Endothelial cell of umbilical vein (primary cell): ENCODE measurements around the gene FAM131C. TPM values are rescaled to one million over a fixed set of nuclear protein-coding genes. Genes with fewer than 3 reads are reported as not detected.
A peak's percentile ranks its signal among the peaks of the same experiment; 100 is the strongest.

ENCODE experiments used
- BruUV-seq: library from RNA; stranded (reverse); fragments of 400-500 nt; replicated peaks from 2 replicates; lab custom pipeline; 2021; lab: Mats Ljungman, UMichigan
- CTCF ChIA-PET: fragments of 300-600, 350-600 bp; sonication (Branson Sonifier 250); formaldehyde crosslinking; loops from one replicate; lab custom pipeline; 2021; ENCODE audit warnings: antibody characterized with exemption, inconsistent platforms; lab: Charles Lee
- POLR2A ChIA-PET: fragments of 300-600, 350-600 bp; sonication (Branson Sonifier 250); formaldehyde crosslinking; loops from one replicate; lab custom pipeline; 2021; ENCODE audit warnings: antibody characterized with exemption, inconsistent platforms; lab: Charles Lee
- DNase-seq: peaks from one replicate; pipeline ENCODE4 v3.0.0-alpha.2; 2011; ENCODE audit warnings: low read depth, low spot score
- FAIRE-seq: peaks from 2 replicates; lab custom pipeline; 2011; peaks lifted over from hg19 to GRCh38; lab: Jason Lieb, UNC
- H2AFZ ChIP-seq: 2 replicates; pipeline ENCODE4 v1.6.0; 2012; ENCODE audit warnings: low read depth, low read length, control low read depth, inconsistent platforms
- H3K27ac ChIP-seq: 2 replicates; pipeline ENCODE4 v1.5.1; 2011; ENCODE audit warnings: low read depth, mild to moderate bottlenecking, control low read depth, low read length, moderate library complexity; ENCODE audit not compliant: insufficient read depth
- H3K27me3 ChIP-seq, 2 experiments: 2 replicates each; pipeline versions ENCODE4 v1.6.0 to v1.6.1; 2011; ENCODE audit warnings: low read length in 2 of 2, mixed read lengths in 1 of 2; ENCODE audit not compliant: control insufficient read depth in 2 of 2, insufficient read depth in 2 of 2
- H3K36me3 ChIP-seq, 2 experiments: 2 replicates in 1 of 2; 3 replicates in 1 of 2; pipeline ENCODE4 v1.5.1; 2011; ENCODE audit warnings: low read length in 2 of 2, mild to moderate bottlenecking in 1 of 2, moderate library complexity in 1 of 2; ENCODE audit not compliant: control insufficient read depth in 2 of 2, insufficient read depth in 2 of 2; ENCODE audit errors: extremely low read depth in 1 of 2
- H3K4me1 ChIP-seq: 3 replicates; pipeline ENCODE4 v1.5.1; 2011; ENCODE audit warnings: mild to moderate bottlenecking, low read length; ENCODE audit not compliant: control insufficient read depth, insufficient read depth; ENCODE audit errors: extremely low read depth
- H3K4me2 ChIP-seq: 2 replicates; pipeline ENCODE4 v1.6.1; 2011; ENCODE audit warnings: low read length, control low read depth, mixed read lengths; ENCODE audit not compliant: insufficient read depth
- H3K4me3 ChIP-seq, 3 experiments: fragments of 200-600 bp in 1 of 3; sonication (generic), shearing (Covaris generic) in 1 of 3; replicated peaks in 1 of 3; 2 replicates each; pipeline ENCODE4 v1.5.1; 2011 to 2016; ENCODE audit warnings: control low read depth in 3 of 3, low read length in 3 of 3, mild to moderate bottlenecking in 2 of 3, inconsistent platforms in 1 of 3, low read depth in 1 of 3, moderate library complexity in 1 of 3; ENCODE audit not compliant: insufficient read depth in 1 of 3
- H3K79me2 ChIP-seq: 2 replicates; pipeline ENCODE4 v1.6.0; 2012; ENCODE audit warnings: low read length, inconsistent platforms; ENCODE audit not compliant: control insufficient read depth, insufficient read depth
- H3K9ac ChIP-seq: replicated peaks from 2 replicates; pipeline ENCODE3; 2011; ENCODE audit warnings: low read length, control low read depth; ENCODE audit not compliant: insufficient read depth; ENCODE audit errors: extremely low read depth
- H3K9me1 ChIP-seq: replicated peaks from 3 replicates; pipeline ENCODE4 v1.6.0; 2011; ENCODE audit warnings: mild to moderate bottlenecking, low read length; ENCODE audit not compliant: control insufficient read depth, insufficient read depth; ENCODE audit errors: extremely low read depth
- H3K9me3 ChIP-seq: replicated peaks from 2 replicates; pipeline ENCODE4 v1.5.1; 2012; ENCODE audit warnings: low read length, inconsistent platforms; ENCODE audit not compliant: control insufficient read depth, insufficient read depth
- H4K20me1 ChIP-seq: replicated peaks from 2 replicates; pipeline ENCODE3; 2011; ENCODE audit warnings: mild to moderate bottlenecking, low read length; ENCODE audit not compliant: control insufficient read depth, insufficient read depth; ENCODE audit errors: extremely low read depth
- EZH2 ChIP-seq: IDR thresholded peaks from 2 replicates; pipeline ENCODE4 v1.6.1; 2012; ENCODE audit warnings: borderline replicate concordance, low read depth, mild to moderate bottlenecking, moderate library complexity, low read length, inconsistent platforms; ENCODE audit not compliant: severe bottlenecking
- GATA2 ChIP-seq: IDR thresholded peaks from 2 replicates; pipeline ENCODE4 v1.7.0; 2011; ENCODE audit warnings: low read depth, mild to moderate bottlenecking, moderate library complexity, mixed read lengths, low read length; ENCODE audit not compliant: insufficient read length, insufficient read depth
- JUN ChIP-seq: IDR thresholded peaks from 2 replicates; pipeline ENCODE4 v1.6.1; 2011; ENCODE audit warnings: borderline replicate concordance, low read depth; ENCODE audit not compliant: insufficient read length, insufficient read depth
- MYC ChIP-seq: IDR thresholded peaks from one replicate; pipeline ENCODE4 v1.6.1; 2011; ENCODE audit warnings: mild to moderate bottlenecking, low read depth, low read length
- POLR2A ChIP-seq: IDR thresholded peaks from 2 replicates; pipeline ENCODE4 v1.6.1; 2012; ENCODE audit warnings: low read depth, mild to moderate bottlenecking, control low read depth, low read length
- POLR2AphosphoS5 ChIP-seq: IDR thresholded peaks from 2 replicates; pipeline ENCODE4 v1.6.1; 2012; ENCODE audit warnings: low read depth, mild to moderate bottlenecking, control low read depth, low read length, moderate library complexity; ENCODE audit not compliant: insufficient read depth
- dilution Hi-C: fragments of 300-500 bp; cut with MboI; formaldehyde crosslinking; loops from one replicate; pipeline ENCODE4 v1.15.0; 2019; ENCODE audit warnings: low sequenced_read_pairs; ENCODE audit not compliant: extremely low pct_ligation_motif_present
- intact Hi-C: fragments of 100-400 bp; cut with micrococcal nuclease; formaldehyde crosslinking; loops from one replicate; pipeline ENCODE4 v1.10.0; 2022
- polyA plus RNA-seq, 4 experiments: library from polyadenylated mRNA; depleted of rRNA in 3 of 4; stranded (reverse) in 3 of 4; unstranded in 1 of 4; fragments of >200 nt; gene quantifications; 2 replicates each; pipeline versions ENCODE4 v1.2.1 to v1.2.3, GENCODE V29; 2011 to 2012; ENCODE audit warnings: missing spikeins in 1 of 4
- total RNA-seq: library from RNA; stranded (reverse); gene quantifications from 2 replicates; pipeline ENCODE4 v1.2.3, GENCODE V29; 2021
- TF ChIP-seq, protein P1 (sequence below): IDR thresholded peaks from 2 replicates; pipeline ENCODE4 v1.6.1; 2011; ENCODE audit not compliant: insufficient read depth, insufficient read length

The FAM131C gene
- total and polyA plus RNA-seq, 2 donors (not counting 3 experiments of a cell fraction or from before 2014, with no cell fraction given) = 0.23 TPM; not detected in 1

DNA sequence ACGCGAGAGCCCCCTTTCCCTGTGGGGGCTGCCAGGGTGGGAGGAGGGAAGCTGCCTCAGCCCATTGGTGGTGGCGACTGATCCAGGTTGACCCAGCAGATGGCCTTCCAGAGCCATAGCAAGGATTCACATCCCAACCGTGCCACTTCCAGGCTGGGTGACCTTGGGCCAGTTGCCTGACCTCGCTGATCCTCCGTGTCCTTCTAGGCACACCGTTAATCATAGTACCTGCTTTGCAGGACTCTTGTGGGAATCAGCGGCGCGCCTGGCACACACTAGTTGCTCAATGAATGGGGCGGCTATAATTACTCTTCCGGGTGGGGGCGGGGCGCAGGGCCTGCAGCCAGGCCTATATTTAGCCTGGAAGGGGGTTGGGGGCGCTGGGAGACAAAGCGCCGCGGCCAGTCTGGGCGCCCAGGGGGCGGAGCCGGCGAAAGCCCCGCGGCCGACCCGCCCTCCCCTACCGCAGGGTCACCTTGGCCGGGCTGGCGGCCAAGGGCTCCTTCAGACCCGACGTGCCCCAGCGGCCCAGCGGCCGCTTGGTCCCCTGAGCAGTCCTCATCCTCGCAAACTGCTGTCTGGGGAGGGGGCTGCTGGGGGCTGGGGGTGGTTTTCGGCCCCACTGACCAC is 60.7 kb downstream of the FAM131C start:
- CTCF ChIA-PET = interaction anchor here (0.8 kb wide), 1 partner anchor 61 kb away, joined by 4 read pairs; the partner anchor contains the start of gene FAM131C

DNA sequence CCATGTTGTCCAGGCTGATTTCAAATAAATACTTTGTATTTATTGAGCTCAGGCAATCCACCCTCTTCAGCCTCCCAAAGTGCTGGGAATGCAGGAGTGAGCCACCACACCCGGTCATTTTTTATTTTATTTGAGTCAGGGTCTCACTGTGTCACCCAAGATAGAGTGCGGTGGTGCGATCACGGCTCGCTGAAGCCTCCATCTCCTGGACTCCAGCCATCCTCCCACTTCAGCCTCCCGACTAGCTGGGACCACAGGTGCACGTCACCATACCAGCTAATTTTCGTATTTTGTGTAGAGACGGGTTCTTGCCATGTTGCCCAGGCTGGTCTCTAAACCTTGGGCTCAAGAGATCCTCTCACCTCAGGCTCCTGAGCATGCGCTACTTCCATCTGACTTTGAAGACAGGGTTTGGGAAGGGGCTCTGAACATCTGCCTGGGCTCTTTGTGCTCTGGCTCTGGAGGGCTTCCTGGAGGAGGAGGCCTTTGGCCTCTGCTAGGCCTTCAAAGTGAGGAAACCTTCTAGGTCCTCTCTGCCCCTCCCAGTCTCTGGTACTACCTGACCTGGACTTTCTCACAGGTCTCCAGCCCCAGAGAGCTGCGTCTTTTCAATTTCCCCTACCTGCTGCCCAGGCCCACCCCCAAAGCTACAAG is 61.4 kb downstream of the FAM131C start:
- H3K27ac ChIP-seq = no peak overlapping the region
- CTCF ChIA-PET = interaction anchor here (0.8 to 3.2 kb wide), 2 partner anchors 44 to 61 kb away, joined by 4 to 19 read pairs; partner anchors contain the start of gene FAM131C
- dilution Hi-C loops (no loop called here), intact Hi-C loops (no loop called here)
- no peak for FAIRE-seq
- no TSS peak for BruUV-seq
- H3K9me1 ChIP-seq = no peaks in the 10 kb centered on the region
- DNase-seq = no peak
- TF ChIP-seq JUN (no peak), GATA2 (no peak), MYC (no peak)
- TF ChIP-seq, protein P1, sequence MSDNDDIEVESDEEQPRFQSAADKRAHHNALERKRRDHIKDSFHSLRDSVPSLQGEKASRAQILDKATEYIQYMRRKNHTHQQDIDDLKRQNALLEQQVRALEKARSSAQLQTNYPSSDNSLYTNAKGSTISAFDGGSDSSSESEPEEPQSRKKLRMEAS = no peak
- H3K9me3 ChIP-seq = no peaks in the 10 kb centered on the region
- no peak overlapping the region for H3K9ac ChIP-seq
- no peaks in the 10 kb centered on the region for H3K36me3 ChIP-seq
- POLR2A ChIA-PET = no interaction called here
- no peak overlapping the region for H2AFZ ChIP-seq
- no peak overlapping the region for H3K4me3 ChIP-seq
- H3K4me1 ChIP-seq = peaks cover 4% of the 10 kb centered on the region
- H3K27me3 ChIP-seq = no peaks in the 10 kb centered on the region
- H4K20me1 ChIP-seq = no peaks in the 10 kb centered on the region
- no peak overlapping the region for H3K4me2 ChIP-seq
- H3K79me2 ChIP-seq = no peaks in the 10 kb centered on the region

More for the DNA sequence above, 60.7 kb downstream of the FAM131C start:
- peak overlapping the region; percentile 50 for H2AFZ ChIP-seq
- POLR2A ChIA-PET = no interaction called here
- H3K4me3 ChIP-seq = peak overlapping the region in 1 of 3 experiments; percentile 27
- dilution Hi-C loops = no loop called here
- H3K4me1 ChIP-seq = peaks cover 4% of the 10 kb centered on the region
- H4K20me1 ChIP-seq = no peaks in the 10 kb centered on the region
- no peak for TF ChIP-seq EZH2
- no peak for TF ChIP-seq POLR2A
- no peak for TF ChIP-seq GATA2
- TF ChIP-seq, protein P1 = no peak
- no peak for TF ChIP-seq POLR2AphosphoS5
- no peaks in the 10 kb centered on the region for H3K79me2 ChIP-seq
- no peaks in the 10 kb centered on the region for H3K27me3 ChIP-seq
- H3K9me1 ChIP-seq = no peaks in the 10 kb centered on the region
- H3K27ac ChIP-seq = no peak overlapping the region
- FAIRE-seq (peak; percentile 64), DNase-seq (peak; percentile 46)
- no peak overlapping the region for H3K9ac ChIP-seq
- no TSS peak for BruUV-seq
- H3K9me3 ChIP-seq = no peaks in the 10 kb centered on the region
- no peak overlapping the region for H3K4me2 ChIP-seq
- intact Hi-C loops = no loop called here
- no peaks in the 10 kb centered on the region for H3K36me3 ChIP-seq
